Measurements from ENCODE around the gene ANKS4B. TPM values are rescaled to one million over a fixed set of nuclear protein-coding genes. Genes with fewer than 3 reads are reported as not detected.

ANKS4B gene
- total and polyA plus RNA-seq, 2 experiments from 2014 or later, result 0.07 TPM; not detected in 1

GRCh38 chr16:21268236-21268635, 34.7 kb downstream of the ANKS4B start:
- Histone ChIP-seq H3K4me3 (no peak overlapping the region), H3K9me2 (ENCODE audit: insufficient read depth) (no peaks in the 10 kb centered on the region)
- ATAC-seq, result no peak

More at GRCh38 chr16:21268236-21268635, 34.7 kb downstream of the ANKS4B start:
- Histone ChIP-seq H3K4me2 (no peak overlapping the region), H3F3A (replicated peaks; ENCODE audit: low read depth) (no peaks in the 10 kb centered on the region), H3K4me1 (ENCODE audit: insufficient read depth) (no peaks in the 10 kb centered on the region), H3K27ac (ENCODE audit: low read depth) (no peak overlapping the region), H3K79me2 (replicated peaks; ENCODE audit: insufficient read depth) (no peaks in the 10 kb centered on the region), H4K20me1 (replicated peaks; ENCODE audit: insufficient read depth) (no peaks in the 10 kb centered on the region), H3K36me3 (ENCODE audit: insufficient read depth) (no peaks in the 10 kb centered on the region), H3K27me3 (ENCODE audit: insufficient read depth) (no peaks in the 10 kb centered on the region), H2AFZ (no peak overlapping the region)
- TF ChIP-seq EZH2phosphoT487 (IDR thresholded peaks at IDR 0.05; ENCODE audit: unreplicated experiment) (no peak), NANOG (IDR thresholded peaks at IDR 0.05; ENCODE audit: borderline replicate concordance) (no peak), REST (IDR thresholded peaks at IDR 0.05; ENCODE audit: unreplicated experiment) (no peak), STAT1 (IDR thresholded peaks at IDR 0.05; ENCODE audit: unreplicated experiment) (no peak), POLR2AphosphoS5 (IDR thresholded peaks at IDR 0.05; ENCODE audit: low read depth) (no peak), ZNF462 (CRISPR knock-in tag; IDR thresholded peaks at IDR 0.05) (no peak), CTCF (conservative IDR thresholded peaks at IDR 0.05; ENCODE audit: low read depth in 2 of 2) (no peak), ZNF331 (CRISPR knock-in tag; IDR thresholded peaks at IDR 0.05; ENCODE audit: low read depth) (no peak), ZNF114 (CRISPR knock-in tag; IDR thresholded peaks at IDR 0.05) (no peak), CREB1 (CRISPR knock-in tag; IDR thresholded peaks at IDR 0.05; ENCODE audit: low read depth) (no peak)
- Mint-ChIP-seq H3K4me3 (no peak overlapping the region), H3K4me1 (peaks cover 2% of the 10 kb centered on the region; the same call in 1 of the 3 replicates), H3K9me3 (no peaks in the 10 kb centered on the region), H3K27ac (no peak overlapping the region), H3K36me3 (ENCODE audit: low read depth) (no peaks in the 10 kb centered on the region), H3K27me3 (ENCODE audit: insufficient read depth, low read depth, poor library complexity) (no peaks in the 10 kb centered on the region)
- DNase-seq (ENCODE audit: low spot score), result no peak

Measured in GM23338 (cell line).